ENCODE results near the gene SH3RF3.

The SH3RF3 gene

GRCh38 chr2:109318150-109318948 is 189.3 kb downstream of the SH3RF3 start:
- DNase-seq = peak; percentile 79

DNA sequence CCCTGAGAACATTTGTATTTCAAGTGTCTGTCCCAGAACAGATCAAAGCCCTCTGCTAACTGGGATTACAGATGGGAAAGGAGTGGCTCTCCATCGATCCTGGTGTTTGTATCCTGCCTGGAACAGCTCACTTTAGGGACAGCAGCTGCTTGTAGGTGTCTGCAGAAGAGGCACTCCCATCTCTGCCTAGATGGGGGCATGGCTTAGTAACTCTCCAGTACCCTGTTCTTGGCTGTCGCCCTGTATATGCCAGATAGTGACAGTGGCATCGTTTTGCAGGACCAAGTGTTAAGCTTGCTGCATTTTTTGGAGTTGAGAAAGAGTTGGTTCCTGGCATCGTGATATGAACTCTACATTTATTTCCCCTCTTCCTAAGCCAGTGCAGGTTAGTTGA is 189.9 kb downstream of the SH3RF3 start:
- no peak for DNase-seq

- DNase-seq = no peak
Observed at GRCh38 chr2:109320195-109320922, 191.4 kb downstream of the SH3RF3 start.

DNA sequence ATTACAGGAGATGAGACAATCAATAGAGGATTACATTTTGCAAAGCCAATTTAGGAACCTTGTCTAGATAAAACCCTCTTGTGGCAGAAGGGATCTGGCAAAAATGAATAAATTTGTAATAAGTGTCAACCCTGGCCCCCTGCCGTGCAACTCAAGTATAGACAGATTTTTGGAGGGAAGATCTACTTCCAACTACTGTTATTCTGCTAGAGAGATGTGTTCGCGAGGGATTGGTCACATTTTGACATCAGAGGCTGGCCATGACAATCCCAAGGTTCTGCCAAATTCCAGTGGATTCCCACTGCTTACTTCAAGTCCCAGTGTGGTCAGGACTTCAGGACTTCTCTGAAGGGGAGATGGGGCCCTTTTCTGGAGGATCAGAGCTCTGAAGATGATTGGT is 192.6 kb downstream of the SH3RF3 start:
- DNase-seq = no peak

GRCh38 chr2:109322111-109322510 is 193.1 kb downstream of the SH3RF3 start:
- DNase-seq = no peak

DNA sequence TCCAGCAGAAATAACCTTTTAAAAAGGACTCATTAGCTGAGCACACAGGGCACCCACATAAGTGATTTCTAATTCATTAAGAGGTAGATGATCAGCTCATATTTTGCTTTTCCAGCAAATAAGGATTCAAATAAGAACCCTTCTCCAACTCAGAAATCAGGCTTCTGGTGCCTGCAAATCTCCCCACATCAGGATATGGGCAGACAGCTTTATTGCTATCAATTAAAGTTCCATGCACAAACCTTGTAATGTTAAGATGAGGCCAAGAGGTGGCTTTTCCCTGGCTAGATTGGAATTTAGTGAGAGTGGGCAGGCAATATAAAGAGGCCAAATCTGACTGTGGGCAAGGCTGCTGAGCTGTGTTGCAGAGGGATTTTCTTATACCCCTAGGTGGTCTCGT is 193.6 kb downstream of the SH3RF3 start:
- DNase-seq = no peak

- DNase-seq = peak; percentile 87
Observed at GRCh38 chr2:109324861-109325260, 195.9 kb downstream of the SH3RF3 start.

GRCh38 chr2:109325570-109325969 is 196.6 kb downstream of the SH3RF3 start:
- DNase-seq = no peak

GRCh38 chr2:109326306-109326705 is 197.3 kb downstream of the SH3RF3 start:
- DNase-seq = no peak

- no peak for DNase-seq
Observed at GRCh38 chr2:109330056-109330455, 201.1 kb downstream of the SH3RF3 start.

GRCh38 chr2:109331081-109331480 is 202.1 kb downstream of the SH3RF3 start:
- no peak for DNase-seq

GRCh38 chr2:109331896-109332848 is 203.2 kb downstream of the SH3RF3 start:
- DNase-seq = peak; percentile 95

DNA sequence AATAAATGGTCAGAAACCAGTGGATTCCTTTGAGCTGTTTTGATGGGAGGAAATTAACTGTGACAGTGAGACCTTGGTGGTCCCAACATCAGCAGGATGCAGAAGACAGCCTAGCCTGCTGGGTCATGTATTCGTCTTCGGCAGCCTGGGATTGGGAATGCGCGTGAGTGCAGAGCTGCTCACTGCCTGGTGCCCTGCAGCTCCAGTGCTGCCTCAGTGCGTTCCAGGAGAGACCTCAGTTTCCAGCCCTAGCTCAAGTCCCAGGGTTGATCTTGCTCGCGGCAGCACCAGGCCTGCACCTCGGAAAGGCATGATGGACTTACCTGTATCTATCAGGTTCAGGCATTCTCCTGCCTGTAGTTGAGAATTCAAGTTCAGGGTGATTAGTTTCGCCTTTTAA is 203.9 kb downstream of the SH3RF3 start:
- no peak for DNase-seq

DNA sequence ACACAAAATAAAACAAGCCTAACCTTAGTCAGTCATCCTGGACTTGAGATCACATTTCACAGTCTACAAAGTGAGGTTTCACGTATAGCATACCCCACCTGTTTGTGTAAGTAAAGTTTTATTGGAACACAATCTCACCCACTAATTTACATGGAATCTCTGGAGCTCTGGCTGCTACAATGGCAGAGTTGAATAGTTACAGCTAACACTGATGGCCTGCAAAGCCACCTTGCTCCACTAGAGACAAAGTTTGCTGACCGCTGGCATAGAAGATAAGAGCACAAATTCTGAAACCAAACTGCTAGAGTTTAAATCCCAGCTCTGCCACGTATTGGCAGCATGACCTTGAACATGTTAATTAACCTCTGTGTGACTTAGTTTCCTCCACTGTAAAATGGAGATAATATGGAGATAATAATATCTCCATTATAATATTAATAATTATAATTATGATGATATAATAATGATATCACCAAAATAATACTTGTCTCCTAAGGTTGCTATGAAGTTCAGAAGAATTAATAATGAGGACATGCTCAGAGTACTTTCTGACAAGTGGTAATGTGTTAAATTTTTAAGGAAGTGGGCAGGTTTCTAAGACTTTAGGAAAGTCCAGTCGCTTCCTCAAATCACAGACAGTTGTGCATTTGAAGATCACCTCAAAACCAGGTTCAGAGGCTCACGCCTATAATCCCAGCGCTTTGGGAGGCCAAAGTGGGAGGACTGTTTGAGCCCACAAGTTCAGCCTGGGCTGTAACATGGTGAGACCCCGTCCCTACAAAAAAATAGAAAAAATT is 204.6 kb downstream of the SH3RF3 start:
- DNase-seq = no peak

DNA sequence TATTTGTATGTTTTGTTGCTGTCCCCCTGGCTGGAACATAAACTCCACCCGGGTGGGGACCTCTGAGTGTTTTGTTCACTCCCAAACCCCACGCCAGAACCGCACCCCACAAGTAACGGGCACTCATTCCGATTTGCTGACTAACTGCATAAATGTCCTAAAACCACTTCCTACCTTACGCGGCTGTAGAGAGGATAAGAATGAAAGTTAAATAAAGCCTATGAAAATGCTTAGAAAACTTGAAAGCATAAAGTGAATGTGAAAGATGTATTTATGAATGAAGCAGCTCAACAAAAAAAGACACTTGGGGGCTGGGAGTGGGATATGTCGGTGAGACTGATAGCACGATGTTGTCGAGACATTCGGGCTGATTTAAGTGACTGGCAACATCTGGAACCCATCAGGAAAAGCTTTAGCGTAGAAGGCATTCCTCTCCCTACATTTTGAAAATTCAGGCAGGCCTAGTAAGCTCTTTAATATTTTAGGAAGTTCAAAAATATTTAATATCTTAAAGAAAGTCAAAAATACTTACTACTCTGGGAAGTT is 206.7 kb downstream of the SH3RF3 start:
- peak; percentile 47 for DNase-seq

DNA sequence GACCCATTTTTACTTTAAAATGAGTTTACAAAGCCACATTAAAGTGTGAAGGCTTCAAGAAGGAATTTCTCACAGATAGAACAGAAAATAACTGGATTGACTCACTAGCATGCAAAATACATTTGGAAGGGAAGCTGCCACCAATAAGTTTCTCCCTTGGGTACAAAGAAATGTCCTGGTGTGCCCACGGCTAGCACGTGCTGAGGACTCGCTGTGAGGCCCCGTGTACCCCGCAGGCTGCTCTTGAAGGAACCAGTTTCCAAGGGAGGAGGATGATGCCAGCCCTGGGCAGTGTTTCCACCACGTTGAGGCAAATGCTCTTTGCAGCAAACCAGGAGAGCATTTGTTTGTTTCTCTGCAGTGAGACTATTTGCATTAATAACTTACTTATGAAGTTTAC is 207.3 kb downstream of the SH3RF3 start:
- no peak for DNase-seq

DNA sequence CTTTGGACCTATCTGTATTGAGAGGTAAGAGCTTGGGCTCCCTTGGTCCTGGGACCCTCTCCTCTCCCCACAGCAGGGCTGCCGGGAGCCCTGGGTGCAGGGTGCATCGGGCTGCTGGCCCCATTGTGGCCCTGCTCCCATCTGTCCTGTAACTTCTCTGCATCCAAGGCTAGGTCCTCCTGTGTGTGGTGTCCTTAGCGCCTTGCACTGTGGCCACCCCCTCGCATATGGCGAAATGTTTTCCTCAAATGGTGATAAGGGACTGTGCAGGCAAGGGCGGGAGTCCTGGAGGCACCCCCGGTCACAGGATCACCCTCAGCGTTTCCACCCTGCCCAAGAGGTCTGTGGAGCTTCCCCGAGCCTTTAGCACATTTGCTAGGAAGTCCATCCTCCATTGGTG is 208.2 kb downstream of the SH3RF3 start:
- DNase-seq = no peak

DNA sequence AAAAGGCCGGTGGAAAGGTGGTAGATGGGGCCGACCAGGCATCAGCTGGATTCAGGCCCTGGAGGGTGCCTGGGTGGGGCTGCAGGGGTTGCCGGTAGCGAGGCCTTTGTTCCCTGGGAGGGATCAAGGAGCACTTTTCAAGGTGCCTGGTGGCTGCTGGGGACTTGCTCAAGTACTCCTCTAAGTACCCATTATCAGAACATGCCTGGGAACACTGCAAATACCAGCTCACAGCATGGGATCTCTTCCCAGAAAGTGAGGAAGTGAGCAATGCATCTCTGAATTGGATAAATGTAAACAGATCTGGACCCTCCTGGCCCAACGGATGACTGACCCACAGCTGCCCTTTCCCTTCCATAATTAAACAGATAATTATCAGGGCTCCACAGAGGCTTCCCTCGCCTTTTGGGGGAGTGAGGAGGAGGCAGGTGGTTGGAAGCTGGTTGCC is 210.5 kb downstream of the SH3RF3 start:
- DNase-seq = peak; percentile 12

DNA sequence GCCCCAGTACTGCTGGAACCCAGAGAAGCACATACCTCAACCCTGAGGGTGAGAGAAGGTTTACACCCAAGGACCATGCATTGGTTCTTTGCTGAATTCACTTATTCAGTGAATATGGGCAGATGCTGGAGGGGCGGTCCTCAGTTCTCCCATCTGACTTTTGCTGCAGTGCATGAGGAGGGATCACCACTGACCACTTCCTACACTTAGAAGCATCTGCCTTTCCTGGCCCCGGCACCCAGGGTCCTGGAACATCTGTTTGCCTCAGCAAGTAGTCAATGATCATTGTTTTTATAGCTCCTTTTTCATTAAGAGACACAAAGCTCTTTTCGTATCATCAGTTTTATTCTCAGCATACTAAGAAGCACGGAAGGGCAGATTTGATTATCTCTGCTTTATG is 211.4 kb downstream of the SH3RF3 start:
- no peak for DNase-seq

DNA sequence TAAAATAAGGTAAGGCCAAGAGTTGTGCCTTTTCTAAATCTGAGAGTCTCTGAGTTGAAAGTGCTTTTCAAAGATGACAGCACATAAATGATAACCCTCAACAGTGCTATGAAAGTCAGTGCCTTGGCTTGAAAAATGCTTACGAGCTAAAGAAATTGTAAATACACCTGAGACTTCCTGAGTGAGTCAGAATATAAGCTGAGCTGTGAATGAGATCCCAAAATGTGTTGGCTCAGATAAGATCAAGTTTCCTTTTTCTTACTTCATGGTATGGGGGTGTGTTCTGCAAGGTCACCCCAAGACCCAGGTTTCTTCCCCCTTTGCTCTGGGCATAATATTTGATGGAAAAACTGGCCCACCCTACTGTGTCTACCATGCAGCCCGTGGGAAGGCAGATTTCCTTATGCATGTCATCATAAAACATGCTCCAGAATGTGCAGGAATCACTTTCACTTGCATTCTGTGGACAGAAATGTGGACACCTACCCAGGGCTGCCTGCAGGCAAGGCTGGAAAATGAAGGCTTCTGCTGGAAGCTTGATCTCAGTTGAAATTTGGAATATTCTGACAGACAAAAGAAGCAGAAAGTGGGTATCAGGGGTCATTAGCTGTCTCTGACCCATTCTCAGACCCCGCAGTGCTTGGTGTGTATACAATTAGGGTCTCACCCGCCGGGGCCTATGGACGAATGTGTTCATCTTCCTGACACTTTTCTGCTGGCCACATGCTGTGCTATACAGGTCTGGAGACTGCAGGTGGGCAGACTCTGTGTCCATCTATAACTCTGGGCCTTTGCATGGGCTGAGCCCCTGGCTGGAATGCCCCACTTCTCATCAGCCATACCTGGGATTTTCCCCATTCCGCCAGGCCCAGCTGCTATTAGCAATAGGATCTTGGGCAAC is 212.6 kb downstream of the SH3RF3 start:
- DNase-seq = no peak

All from amniotic stem cell (primary cell).